GM10266 (cell line): Measurements from ENCODE around the gene UNC13B.
"Not testable (repeated sequence)": the region's sequence is repeated elsewhere in the genome, so short reads cannot be mapped to it uniquely, and the experiment has no call there.

Source experiments
- DNase-seq: peaks from one replicate; pipeline ENCODE4 v3.0.0; 2012; ENCODE audit errors: extremely low spot score
- TF ChIP-seq, protein P1 (sequence below): IDR thresholded peaks from 2 replicates; pipeline ENCODE4 v1.5.1; 2012; ENCODE audit warnings: mild to moderate bottlenecking, low read depth; ENCODE audit not compliant: control insufficient read depth, insufficient read depth; ENCODE audit errors: missing control alignments

UNC13B gene

DNA sequence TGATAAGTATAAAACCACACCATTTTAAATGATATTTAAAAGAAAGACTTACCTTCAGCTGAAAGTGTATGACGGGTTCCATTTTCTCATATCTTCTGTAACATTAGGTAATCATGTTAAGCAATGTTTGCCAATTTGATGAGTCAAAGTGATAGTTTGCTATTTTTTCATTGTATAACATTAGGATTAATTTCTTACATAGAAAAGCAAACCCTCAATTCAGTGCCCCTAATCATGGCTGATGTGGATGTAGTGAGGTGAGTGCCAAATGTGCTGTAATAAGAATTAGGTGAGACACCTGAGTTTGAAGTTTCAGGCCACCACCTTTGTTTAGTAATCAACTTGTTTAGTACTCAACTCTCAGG, 68.0 kb downstream of the UNC13B start:
- TF ChIP-seq, protein P1, sequence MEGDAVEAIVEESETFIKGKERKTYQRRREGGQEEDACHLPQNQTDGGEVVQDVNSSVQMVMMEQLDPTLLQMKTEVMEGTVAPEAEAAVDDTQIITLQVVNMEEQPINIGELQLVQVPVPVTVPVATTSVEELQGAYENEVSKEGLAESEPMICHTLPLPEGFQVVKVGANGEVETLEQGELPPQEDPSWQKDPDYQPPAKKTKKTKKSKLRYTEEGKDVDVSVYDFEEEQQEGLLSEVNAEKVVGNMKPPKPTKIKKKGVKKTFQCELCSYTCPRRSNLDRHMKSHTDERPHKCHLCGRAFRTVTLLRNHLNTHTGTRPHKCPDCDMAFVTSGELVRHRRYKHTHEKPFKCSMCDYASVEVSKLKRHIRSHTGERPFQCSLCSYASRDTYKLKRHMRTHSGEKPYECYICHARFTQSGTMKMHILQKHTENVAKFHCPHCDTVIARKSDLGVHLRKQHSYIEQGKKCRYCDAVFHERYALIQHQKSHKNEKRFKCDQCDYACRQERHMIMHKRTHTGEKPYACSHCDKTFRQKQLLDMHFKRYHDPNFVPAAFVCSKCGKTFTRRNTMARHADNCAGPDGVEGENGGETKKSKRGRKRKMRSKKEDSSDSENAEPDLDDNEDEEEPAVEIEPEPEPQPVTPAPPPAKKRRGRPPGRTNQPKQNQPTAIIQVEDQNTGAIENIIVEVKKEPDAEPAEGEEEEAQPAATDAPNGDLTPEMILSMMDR, result no peak
- DNase-seq, result no peak

DNA sequence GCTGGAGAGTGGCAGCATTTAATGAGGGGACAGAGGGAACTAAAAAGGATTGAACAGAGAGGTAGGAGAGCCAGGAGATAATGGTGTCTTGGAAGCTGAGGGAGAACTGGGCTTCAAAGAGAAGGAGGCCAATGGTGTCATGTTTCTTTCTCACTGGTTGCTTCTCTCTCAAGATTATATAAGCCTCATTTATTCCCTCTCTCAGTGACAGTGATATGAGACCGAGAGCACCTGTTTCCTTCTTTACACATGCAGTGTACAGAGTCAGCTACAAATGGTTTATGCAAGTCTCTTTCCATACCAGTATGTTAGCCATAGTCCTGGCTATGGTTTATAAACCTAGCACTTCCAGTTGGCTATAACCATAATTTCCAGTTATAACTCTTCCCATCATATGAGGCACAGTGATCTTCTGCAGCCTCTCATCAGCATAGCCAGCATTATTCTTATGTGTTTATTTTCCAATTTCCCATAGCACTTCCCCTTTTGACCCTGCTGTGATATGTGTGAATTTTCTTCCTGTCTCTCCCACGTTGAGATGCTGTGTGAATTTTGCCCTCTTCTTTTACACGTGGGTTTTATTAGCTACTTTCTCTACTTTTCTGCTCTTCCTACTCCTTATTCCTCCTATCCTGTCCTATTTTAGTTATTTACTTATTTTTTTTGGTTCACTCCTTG, 71.2 kb downstream of the UNC13B start:
- DNase-seq, result no peak
- TF ChIP-seq, protein P1, result no peak

DNA sequence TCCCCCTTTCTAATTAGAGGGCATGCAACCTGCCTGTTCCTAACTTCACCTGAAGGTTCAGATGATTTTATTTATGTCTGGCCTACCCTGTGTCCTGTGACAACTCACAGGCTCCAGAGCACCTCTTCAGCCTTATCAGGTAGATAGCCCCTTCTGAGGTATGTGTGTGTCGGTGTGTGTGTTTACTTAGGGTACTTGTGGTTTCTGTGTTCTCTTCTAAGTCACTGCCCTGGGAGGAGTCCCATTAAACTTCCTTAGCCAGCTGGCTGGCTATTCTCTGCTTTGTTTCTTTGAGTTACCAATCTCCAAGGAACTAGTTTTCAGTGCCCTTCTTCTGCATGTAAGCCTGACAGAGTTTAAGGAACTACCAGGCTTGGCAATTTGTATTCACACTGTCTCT, 74.9 kb downstream of the UNC13B start:
- TF ChIP-seq, protein P1, result no peak
- no peak for DNase-seq

DNA sequence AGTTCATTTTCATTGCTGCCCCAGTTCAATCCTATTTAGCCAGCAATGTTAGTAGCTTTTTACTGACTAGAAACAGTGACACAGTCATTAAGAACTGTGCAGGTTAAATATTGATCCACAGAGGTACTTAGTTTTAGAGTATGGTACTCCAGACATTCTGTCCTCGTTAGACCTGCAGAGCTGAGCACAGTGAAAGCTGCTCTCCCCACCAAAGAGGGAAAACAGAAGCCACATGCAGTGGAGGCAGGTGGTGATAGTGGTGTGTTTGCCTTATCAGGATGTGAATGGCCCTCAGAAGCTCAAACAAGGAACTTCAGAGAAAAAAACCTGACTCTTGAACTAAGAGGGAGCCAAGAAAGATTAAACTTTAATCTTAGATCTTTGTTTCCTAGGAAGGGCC, 75.5 kb downstream of the UNC13B start:
- TF ChIP-seq, protein P1, result no peak
- DNase-seq, result no peak

DNA sequence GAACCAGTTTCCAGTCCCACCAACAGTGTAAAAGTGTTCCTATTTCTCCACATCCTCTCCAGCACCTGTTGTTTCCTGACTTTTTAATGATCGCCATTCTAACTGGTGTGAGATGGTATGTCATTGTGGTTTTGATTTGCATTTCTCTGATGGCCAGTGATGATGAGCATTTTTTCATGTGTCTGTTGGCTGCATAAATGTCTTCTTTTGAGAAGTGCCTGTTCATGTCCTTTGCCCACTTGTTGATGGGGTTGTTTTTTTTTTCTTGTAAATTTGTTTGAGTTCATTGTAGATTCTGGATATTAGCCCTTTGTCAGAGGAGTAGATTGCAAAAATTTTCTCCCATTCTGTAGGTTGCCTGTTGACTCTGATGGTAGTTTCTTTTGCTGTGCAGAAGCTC, 84.1 kb downstream of the UNC13B start:
- not testable (repeated sequence) for DNase-seq

DNA sequence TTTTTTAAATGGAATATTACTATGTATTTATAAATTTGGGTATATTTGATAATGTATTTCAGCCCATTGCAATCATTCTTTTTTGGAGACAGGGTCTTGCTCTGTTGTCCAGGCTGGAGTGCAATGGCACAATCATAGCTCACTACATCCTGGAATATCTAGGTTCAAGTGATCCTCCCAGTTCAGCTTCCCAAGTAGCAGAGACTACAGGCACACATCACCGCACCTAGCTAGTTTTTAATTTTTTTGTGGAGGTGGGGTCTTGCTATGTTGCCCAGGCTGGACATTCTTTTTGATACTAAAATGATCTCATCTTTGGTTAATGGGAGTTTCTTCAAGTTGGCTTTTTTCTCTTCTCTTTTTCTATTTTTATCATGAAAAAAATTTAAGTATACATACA, 91.3 kb downstream of the UNC13B start:
- DNase-seq, result no peak
- TF ChIP-seq, protein P1, result no peak

DNA sequence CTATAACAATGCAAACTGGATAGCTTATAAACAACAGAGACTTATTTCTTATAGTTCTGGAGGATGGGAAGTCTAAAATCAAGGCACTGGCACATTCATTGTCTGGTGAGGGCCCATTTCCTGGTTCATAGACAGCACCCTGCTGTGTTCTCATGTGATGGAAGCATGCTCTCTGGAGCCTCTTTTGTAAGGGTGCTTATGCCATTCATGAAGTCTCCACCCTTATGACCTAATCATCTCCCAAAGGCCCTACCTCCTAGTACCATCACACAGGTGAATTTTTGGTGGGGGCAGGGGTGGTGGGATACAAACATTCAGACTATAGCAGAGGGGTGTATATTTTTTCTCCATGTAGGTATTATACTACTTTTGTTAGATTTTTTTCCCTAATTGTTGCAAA, 92.4 kb downstream of the UNC13B start:
- DNase-seq, result no peak
- TF ChIP-seq, protein P1, result no peak

DNA sequence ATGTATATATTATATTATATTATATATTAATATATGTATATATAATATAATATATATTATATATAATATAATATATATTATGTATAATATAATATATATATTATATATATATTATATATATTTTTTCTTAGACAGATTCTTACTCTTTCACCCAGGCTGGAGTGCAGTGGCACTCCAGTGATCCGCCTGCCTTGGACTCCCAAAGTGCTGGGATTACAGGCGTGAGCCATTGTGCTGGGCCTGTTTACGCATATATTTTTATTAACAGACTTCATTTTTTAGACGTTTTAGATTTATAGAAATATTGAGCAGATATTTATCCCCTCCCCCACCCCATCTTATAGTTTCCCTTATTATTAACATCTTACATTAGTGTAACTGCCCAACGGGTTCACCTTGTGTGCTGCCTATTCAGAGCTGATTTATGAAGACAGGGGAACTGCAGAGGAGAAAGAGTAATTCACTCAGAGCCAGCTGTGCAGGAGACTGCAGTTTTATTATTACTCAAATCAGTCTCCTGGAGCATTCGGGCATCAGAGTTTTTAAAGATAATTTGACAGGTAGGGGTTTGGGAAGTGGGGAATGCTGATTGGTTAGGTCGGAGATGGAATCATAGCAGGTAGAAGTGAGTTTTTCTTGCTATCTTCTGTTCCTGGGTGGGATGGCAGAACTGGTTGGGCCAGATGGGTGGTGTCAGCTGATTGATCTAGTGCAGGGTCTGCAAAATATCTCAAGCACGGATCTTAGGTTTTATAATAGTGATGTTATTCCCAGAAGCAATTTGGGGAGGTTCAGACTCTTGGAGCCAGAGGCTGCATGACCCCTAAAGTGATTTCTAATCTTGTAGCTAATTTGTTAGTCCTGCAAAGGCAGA, 93.4 kb downstream of the UNC13B start:
- TF ChIP-seq, protein P1, result no peak
- no peak for DNase-seq
